ENCODE data around the gene FAM131C.
A peak's percentile ranks its signal among the peaks of the same experiment; 100 is the strongest.
"Not testable (repeated sequence)": the region's sequence is repeated elsewhere in the genome, so short reads cannot be mapped to it uniquely, and the experiment has no call there.

FAM131C gene

DNA sequence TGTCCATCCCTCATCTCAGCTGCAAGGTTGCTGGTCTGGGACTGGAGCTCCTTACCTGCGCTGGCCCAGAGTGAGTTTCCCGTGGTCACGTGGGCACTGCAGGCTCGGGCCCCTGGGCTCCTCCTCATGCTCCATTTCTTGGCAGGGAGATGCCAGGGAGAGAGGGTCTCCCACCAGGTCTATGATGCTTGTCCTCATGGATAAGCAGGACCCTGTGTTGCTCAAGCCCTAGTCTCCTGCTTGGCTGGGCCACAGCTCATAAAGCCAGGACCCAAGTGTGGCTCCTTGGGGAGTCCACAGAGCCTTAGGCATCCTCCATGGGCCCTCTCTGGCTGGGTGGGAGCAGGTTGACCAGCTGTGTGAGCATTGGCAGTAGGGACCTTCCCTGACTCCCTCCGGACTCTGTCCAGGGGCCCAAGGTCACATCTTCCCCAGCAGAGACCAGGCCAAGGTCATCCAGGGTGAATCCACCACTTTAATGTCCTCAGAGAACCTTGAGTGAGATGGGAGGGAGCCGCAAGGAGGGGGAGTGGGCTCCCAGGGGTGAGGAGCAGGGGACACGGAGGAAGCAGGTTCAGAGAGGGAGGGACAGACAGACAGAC lies 16.0 kb downstream of the FAM131C start:
- not testable (repeated sequence) for DNase-seq

DNA sequence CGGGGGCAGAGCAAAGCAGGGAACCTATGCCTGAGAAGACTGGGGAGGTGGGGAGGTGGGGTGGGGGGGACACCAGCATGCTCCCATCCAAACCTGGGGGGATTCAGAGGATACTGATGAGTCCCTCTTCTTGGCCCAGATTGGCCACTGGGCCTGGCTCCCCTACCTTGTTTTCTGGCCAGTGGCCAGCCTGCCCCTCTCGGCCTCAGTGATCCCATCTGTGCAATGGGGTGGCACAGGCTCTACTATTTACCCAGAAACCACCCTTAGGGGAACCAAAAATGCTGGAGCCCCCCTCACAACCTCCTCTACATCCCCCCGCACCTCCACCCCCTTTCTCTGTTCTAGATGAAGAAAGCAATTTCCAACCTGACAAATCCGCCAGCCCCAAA lies 16.9 kb downstream of the FAM131C start:
- not testable (repeated sequence) for DNase-seq

DNA sequence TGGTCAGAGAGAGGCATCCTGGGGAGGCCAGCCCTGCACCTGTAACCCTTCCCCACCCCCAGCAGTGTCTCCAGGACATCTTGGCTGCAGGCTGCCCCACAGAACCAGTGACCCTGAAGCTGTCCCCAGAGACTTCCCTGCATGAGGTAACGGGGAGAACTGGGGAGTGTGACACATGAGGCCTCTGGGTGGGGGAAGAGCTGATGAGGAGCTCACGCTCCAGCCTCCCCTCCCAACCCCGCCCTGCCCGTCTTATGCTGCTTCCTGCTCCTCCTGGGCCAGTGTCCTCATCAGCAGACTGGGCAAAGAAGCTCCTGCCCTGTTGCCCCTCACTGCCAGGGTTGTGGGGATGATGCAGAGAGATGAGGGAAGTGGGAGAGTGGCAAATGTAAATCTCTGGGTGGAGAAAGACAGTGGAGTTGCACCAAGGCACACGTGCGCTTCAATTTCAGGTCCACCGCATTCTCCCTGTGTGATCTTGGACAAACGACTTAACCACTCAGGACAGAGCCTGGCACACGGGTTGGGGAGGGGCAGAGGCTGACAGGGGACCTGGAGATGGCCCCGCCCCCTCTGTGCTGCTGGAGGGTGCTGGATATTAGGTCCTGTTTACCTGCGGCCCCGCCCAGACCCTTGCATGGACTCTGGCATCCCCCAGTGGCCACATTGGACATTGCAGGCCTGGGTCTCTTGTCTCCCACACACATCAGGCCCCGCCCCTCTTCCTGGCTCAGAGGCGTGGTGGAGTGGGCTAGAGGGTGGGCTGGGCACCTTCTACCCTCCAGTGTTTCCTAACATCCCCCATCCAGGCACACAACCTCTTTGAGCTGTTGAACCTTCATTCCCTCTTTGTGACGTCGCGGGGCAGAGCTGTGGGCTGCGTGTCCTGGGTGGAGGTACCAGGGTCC lies 17.6 kb downstream of the FAM131C start:
- peak; percentile 89 for DNase-seq

DNA sequence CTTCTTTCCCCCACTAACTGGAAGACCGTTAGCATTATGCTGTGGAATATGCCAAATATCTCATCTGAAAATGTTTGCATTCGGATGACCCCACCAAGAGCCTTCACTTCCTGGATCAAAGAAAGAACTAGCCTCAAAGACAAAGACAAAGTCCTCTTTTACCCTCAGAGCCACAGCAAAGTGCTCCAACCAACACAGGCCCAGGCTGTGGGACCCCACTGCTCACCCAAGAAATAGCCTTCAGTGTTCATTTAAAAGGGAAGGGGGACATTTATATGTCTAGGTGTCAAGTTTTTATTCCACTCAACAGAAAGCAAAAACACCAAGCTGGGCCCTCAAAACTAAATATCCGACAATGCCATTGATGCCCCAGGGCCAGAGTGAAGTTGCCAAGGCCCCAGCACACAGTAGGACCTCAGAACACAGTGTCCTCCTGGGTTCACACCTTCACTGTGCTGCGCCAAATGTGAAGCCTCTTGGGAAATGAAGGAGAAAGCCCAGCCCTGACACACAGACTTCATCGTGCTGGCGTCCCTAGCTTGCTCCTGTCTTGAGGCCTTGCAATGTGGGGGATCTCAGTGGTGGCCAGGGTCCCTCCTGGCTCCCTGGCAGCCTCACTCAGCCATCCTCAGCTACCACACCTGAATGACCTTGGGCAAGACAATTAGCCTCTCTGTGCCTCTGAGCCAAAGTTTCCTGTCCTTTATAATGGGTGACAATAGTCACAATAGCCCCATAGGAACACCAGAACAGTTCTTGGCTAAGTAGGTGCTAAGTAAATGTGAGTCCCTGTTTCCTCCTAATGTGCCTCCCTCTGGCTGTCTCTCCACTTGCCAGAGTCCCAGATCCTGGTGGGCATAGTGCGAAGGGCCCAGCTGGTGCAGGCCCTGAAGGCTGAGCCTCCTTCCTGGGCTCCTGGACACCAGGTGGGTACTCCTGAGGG lies 18.6 kb downstream of the FAM131C start:
- DNase-seq, result no peak

DNA sequence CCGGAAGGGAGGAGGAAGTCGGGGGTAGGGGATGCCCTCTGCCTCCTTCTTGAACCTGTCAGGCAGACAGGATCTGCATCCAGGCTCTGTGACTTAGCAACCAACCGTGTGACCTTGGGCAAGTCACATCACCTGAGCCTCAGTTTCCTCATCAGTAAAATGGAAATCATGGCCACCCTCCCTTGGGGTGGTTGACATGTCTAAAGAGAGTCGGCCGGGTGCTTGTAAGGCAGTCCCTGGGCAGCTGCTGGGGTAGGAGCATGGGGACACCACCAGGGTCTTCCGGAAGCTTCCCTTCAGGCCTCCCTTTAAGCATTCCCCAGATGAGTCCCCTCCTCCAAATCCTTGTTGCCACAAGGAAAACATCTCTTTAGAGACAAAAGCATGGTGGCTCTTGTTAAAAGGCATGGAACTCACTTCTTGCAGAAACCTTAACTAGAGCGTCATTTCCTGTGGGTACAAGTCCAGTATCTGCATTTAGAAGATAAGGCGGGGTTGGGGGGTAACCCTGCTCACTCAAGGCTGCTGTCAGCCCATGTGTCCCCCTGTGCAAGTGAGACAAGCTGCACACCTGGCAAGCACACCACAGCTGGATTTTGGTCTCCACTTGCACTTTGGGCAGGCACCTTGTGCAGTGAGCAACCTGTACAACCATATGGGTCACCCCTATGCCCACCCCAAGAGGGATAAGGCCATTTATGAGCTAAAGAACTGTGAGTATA lies 19.5 kb downstream of the FAM131C start:
- DNase-seq, result no peak

DNA sequence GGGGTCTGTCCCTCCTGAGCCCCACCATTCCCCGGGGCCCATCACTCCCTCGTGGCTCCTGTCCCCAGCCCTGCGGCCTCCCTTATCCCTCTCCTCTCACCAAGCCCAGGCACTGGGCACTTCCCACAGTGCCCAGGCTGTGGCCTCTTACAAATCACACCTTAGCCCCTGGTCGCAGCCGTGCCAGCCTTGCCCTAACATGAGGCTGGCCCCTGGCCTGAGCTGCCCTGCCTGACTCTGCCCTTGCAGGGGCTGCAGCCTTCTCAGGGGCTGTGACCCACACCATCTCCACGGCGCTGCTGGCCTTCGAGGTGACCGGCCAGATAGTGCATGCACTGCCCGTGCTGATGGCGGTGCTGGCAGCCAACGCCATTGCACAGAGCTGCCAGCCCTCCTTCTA lies 21.5 kb downstream of the FAM131C start:
- not testable (repeated sequence) for DNase-seq

DNA sequence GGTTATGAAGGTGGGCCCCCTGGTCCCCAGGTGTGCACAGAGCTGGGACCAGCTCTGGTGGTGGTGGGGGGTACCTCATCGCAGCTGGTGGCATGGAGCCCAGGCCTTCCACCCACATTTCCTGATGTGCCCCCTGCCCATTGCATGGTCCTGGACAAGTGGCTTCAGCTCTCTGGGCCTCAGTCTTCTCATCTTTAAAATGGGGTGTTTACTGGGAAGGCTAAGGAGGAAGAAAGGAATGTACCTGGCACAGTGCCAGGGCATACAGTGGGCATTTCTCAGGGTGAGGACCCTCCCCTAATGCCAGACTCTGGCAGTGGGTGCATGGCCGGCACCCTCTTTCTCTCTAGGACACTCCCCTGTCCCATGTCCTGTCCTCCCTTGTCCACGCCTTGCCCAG lies 22.4 kb downstream of the FAM131C start:
- no peak for DNase-seq

DNA sequence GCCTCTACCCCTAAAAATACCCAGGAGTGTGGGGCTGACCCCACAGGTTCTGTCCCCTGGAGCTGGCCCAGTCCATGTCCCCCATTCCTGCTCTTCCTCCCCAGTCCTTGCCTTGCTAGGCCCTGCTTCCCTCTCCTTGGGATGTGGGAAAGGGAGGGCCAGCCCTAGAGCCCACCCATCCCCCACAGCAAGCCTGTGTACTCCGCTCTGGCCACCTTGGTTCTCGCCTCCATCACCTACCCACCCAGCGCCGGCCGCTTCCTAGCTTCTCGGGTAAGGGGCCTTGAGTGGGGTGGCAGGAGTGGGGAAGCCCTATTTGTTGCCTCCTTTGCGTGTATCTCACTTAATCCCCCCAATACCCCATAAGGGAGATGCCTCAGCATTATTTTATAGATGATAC lies 23.1 kb downstream of the FAM131C start:
- DNase-seq, result no peak

DNA sequence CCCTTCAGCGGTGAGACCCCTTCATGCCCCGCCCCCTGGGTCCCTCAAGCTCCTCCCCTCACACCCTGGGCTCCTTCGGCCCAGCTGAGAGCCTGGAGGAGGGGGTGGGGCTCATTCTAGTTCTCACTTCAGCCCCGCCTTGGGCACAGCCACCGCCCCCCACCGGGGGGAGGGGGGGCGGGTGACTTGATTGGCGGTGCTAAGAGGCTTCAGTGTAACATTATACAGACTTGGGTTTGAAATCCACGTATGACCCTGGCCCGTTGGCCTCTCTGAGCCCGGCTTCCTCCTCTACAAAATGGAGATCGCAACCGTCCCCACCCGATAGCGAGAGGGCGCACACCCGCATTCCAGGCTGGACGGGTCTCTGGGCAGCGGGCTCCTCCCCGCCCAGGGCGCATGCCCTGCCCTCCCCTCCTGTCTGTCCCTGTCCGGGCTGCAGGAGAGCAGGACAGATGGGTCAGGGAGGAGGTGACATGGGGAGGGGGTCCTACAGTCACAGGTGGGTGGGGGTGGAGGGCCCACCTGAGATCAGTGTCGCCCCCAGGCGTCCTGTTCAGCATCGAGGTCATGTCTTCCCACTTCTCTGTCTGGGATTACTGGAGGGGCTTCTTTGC lies 24.8 kb downstream of the FAM131C start:
- peak; percentile 71 for DNase-seq

DNA sequence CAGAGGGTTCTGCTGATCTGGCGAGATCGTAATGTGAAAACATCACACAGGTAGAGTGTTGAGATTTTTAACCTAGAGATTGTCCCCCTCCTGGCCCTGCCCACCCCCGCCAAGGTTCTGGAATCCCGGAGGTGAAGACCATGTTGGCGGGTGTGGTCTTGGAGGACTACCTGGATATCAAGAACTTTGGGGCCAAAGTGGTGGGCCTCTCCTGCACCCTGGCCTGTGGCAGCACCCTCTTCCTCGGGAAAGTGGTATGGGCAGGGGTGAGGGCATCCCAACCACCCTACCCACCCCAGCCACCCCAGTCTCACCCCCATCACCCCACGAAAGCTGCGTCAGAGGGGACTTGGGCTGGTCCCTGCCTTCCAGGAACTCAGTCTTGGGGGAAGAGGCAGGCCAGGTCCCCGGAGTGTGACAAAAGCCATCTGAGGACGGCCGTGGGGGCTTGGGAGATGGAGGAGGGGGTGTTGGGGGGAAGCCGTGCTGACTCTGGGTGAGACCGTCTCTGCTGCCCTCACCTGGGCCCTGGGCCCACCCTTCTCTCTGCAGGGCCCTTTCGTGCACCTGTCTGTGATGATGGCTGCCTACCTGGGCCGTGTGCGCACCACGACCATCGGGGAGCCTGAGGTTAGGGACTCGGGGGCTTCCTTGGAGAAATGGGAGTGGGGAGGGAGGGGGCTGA lies 25.5 kb downstream of the FAM131C start:
- no peak for DNase-seq

DNA sequence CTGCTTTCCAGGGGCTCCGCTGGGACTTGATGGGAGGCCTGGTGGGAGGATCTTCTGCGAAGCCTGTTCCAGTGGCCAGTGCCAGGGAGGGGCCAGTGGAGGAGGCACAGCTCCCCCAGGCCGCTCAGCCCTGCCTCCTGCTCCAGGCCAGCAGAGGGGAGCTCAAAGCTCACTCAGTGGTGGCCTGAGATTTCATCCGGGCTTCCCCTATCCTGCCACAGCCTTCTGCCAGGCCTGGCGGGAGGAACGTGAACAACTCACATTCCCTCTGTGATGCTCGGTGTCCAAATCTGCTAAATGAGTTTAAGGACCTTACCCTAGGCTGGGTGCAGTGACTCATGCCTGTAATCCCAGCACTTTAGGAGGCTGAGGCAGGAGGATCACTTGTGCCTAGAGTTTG lies 26.6 kb downstream of the FAM131C start:
- DNase-seq, result no peak

DNA sequence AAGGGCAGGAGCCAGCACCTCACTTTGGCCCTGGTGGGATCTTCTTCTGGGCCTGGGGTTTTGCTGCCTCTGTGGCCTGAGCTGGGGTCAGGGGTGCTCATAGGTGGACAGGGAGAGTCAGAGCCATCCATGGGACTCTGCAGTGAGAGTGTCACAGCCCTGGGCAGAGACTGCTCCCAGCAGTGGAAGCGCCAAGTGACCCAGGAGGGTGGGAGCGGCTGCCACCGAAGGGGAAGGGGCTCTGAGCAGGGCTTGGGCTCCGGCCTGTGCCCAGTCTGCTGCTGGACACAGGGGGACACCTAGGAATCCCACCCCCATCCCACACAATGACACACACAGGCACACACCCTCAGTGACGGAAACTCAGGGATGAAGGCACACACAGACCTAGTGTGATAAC lies 29.5 kb downstream of the FAM131C start:
- no peak for DNase-seq

DNA sequence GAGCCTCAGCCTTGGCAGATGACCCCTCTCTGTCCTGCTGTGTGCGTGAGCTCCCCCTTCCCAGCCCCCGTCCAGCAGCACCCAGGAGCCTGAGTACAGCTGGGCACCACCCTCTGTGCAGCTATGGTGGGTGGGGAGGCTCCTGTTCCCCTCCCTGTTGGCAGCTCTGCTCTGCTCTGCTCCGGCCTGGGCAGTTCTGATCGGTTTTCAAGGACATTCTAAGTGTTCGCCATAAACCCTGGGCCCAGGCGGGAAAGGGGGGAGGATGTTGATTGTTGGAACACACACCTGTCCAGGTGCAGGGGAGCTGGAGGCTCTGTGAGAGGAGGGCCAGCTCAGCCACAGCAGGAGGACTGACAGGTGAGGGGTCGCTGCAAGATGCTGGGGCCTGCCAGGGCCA lies 29.9 kb downstream of the FAM131C start, which contains the start of gene CLCNKB:
Gene CLCNKB (plus strand): TSS at position 262 of the 400 bp plus-strand sequence. CDS start 711 bp downstream, outside the sequence.
- no peak for DNase-seq

DNA sequence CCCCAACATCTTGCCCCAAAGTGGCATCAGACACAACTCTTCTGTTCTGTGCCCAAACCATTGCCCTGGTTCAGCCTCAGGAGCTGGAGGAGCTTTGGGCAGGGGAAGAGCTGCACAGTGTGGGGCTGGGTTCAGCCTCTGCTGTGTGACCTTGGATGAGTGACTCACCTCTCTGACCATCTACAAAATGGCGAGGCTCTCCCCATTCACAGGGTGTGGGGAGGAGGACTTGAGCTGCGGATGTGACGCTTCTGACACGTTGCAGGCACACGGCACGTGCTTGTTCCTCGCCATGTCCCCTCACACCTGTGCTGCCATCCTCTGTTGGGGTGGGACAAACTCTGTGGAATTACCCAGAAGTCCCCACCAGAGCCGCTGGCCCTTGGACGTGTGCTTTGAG lies 30.8 kb downstream of the FAM131C start:
- not testable (repeated sequence) for DNase-seq

DNA sequence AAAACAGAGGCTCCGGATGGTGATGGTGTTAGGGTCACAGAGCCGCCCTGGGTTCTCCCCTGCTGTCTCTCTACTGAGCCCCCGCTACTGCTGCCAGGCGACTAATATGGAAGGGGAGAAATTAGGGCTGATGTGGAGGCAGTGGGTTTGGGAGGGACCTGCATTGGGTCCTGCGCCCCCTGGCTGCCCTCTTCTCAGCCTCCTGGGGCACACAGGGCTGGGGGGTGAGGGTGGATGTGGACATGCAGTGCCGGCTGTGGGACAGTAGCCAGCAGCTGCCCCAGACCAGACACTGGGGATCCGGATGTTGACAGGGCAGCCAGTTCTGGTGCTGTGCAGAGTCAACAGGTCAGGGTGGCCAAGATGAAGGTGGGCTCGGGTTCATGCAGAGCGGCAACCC lies 31.4 kb downstream of the FAM131C start:
- no peak for DNase-seq

DNA sequence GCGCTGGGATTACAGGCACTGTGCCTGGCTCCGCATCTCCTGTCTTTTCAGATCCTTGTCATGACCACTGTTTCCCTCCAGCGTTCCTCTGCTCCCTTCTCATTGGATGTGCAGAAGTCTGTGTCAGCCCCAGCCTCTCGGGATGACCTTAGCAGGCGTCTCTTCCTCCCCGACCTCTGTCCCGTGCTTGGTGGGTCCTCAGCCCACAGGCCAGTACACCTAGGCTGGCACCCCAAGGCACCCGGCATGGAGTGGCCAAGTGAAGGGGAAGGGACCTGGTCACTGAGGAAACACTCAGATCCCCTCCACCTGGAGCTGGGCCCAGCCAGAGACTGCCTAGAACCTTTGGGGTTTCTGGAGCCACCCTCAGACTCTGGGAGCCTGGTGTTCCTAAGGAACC lies 32.3 kb downstream of the FAM131C start:
- no peak for DNase-seq

DNA sequence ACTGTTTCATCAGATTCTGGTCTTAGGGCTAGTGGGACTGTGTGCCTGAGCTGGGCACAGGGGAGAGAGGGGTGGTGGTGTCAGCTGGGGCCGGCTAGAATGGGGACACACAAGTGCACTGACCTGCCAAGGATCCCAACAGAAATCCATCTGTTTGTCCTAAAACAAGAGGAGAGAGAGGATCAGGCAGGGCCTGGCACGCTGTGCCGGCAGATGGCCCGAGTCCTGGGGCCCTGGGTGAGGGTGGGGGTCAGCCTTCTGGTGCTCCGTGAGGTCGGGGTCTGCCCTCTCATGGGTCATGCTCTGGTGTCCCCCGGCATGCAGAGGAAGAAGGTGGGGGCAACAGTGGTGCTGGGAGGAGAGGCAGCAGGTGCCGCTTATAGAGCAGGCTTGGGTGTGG lies 33.6 kb downstream of the FAM131C start:
- not testable (repeated sequence) for DNase-seq

DNA sequence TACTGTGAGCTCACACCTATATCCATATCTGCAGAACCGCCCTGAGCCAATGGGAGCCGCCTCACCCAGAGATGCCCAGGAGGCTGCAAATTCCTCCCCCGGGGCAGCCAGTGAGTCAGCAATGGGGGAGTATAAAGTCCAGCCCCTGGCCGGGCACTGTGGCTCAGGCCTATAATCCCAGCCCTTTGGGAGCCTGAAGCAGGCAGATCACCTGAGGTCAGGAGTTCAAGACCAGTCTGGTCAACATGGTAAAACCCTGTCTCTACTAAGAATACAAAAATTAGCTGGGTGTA lies 34.9 kb downstream of the FAM131C start:
- DNase-seq, result no peak

DNA sequence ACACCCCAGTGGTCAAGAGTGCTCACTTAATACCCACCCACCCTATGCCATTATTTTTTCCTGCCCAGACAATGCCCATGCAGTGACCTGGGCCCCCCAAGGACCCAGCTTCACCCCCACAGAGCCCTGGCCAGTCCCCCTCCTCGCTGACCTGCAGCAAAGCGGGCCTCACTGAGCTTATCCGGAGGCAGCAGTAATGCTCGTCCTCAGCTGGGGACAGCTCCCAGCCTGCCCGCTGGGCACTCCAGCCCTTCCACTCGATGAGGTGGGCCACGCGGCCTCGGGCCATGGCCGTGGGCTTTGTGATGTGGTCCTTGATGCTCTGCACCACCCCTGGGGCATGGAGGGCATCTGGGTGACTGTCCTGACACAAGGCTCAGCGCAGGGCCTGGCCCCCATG lies 37.0 kb downstream of the FAM131C start:
- DNase-seq, result not testable (repeated sequence)

DNA sequence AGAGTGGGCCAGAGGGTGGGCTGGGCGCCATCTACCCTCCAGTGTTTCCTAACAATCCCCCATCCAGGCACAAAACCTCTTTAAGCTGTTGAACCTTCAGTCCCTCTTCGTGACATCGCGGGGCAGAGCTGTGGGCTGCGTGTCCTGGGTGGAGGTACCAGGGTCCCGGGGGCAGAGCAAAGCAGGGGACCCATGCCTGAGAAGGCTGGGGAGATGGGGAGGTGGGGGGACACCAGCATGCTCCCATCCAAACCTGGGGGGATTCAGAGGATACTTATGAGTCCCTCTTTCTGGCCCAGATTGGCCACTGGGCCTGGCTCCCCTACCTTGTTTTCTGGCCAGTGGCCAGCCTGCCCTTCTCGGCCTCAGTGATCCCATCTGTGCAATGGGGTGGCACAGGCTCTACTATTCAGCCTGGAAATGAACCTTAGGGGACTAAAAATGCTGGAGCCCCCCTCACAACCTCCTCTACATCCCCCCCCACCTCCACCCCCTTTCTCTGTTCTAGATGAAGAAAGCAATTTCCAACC lies 40.3 kb downstream of the FAM131C start:
- DNase-seq, result not testable (repeated sequence)

DNA sequence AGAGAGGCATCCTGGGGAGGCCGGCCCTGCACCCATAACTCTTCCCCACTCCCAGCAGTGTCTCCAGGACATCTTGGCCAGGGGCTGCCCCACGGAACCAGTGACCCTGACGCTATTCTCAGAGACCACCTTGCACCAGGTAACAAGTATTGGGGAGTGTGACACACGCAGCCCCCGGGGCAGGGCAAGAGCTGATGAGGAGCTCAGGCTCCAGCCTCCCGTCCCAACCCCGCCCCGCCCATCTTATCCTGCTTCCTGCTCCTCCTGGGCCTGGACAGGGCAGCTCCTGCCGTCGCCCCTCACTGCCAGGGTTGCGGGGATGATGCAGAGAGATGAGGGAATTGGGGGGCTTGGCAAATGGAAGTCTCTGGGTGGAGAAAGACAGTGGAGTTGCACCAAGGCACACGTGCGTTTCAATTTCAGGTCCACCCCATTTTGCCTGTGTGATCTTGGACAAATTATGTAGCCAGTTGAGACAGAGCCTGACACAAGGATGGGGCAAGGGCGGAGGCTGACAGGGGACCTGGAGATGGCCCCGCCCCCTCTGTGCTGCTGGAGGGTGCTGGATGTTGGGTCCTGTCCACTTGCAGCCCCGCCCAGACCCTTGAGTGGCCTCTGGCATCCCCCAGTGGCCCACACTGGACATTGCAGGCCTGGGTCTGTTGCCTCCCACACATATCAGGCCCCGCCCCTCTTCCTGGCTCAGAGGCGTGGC lies 40.9 kb downstream of the FAM131C start:
- peak; percentile 89 for DNase-seq
